HS-5 (cell line): ENCODE measurements around the gene DNAJB7.
A peak's percentile ranks its signal among the peaks of the same experiment; 100 is the strongest.
"Not testable (repeated sequence)": the region's sequence is repeated elsewhere in the genome, so short reads cannot be mapped to it uniquely, and the experiment has no call there.

ENCODE experiments used
- DNase-seq: peaks from one replicate; pipeline ENCODE4 v3.0.0-alpha.2; 2012; ENCODE audit warnings: low read depth

The DNAJB7 gene

DNA sequence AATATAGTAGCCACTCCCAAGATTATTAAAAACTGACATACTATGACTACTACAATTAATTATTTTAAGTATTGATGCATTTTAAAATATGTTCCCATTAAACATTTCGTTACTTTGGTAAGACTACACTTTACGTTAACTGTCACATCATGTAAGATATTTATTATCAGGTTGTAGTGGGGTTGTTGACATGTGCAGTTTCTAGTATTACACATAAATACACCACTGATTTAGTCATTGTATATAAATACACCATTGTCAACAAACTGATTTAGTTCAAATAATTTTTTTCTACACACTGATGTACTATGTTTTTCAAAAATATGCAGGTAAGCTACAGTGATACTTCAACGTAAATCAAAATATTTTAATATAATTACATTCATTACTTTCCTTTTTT lies 17.0 kb downstream of the DNAJB7 start:
- DNase-seq = no peak

DNA sequence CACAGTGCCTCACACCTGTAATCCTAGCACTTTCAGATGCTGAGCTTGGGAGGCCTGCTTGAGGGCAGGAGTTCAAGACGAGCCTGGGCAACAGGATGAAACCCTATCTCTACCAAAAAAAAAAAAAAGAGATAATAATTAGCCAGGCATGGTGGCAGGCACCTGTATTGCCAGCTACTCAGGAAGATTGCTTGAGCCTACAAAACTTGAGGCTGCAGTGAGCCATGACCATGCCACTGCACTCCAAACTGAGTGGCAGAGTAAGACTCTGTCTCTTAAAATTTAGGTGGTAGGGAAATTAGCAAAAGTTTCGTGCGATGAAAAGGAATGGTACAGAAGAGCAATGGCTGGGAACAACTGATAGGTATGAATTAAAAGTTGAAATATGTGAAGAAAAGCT lies 23.4 kb downstream of the DNAJB7 start:
- no peak for DNase-seq

DNA sequence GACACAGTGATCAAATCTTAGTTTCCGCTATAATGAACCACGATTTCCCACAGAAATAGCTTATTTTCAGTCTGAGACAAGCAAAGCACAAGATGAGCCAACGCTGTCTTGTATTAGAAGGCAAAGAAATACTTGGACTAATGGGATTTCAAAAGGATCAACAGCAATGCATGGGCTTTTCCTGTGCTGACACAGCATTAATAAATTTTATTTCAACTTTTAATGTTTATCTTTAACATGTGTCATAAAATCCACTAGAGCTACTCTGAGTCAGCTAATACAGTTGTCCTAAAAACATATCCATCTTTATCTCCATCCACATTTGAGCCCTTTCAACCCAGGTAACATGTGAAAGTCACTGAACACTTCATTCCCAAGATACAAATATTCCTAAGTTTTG lies 27.3 kb downstream of the DNAJB7 start:
- no peak for DNase-seq

DNA sequence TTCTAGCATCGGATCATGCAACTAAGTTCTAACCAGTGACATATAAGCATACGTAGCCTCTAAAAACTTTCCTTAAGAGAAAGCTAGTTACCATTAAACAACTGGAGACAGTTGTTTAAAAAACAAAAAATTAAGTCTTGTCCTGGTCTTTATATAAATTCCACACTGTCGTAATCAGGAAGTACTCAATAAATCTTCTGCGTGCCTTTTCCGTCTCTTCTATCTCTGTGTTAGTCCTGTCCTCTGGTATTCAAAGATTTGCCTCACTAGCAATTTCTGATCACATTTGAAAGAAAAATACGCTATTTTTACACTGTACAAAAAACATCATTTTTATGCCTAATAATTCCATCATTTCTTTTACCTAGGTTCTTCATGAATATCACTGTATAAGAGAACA lies 32.8 kb downstream of the DNAJB7 start:
- no peak for DNase-seq

DNA sequence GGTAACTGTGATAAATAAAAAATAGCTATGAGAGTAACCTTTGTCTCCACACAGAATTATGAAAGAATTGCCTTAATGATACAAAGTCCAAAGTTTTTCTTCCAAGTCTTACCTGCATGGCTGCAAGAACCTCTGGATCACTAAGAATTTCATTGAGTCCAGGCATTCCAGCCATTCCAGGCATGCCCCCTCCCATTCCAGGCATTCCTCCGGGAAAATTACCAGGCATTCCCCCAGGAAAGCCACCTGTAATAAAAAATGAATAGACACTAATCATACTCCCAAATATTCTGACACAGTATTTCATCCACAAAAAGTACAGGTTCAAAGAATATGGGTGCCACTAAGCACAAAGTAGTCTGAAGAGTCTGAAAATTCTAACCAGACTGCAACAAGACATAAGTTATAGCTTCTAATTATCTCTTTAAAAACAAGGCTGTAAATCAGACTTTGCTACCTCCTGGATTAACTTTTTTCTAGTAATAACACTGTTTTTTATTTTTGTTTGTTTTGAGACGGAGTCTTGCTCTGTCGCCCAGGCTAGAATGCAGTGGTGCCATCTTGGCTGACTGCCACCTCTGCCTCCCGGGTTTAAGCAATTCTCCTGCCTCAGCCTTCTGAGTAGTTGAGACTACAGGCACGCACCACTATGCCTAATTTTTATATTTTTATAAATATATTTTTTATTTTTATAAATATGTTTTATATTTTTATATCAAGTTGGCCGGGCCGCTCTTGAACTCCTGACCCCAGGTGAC lies 34.8 kb downstream of the DNAJB7 start:
- DNase-seq = no peak

DNA sequence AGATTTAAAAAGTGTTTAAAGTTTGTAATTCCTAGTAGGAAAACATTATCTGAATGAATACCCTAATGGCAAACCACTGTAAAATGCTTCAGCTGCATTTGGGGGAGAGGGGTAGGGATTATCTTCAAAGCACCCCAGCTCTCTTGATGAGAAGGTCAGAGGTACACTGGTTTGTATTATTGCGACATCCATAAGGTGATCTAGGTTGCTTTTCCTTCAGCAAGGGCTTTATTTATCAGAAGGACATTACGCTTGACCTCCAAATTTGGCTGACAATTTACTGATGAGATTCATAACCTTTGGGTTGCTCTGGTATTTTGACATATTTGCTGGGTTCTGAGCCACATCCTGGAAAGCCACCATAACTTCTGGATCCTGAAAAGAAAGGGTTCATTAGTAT lies 35.6 kb downstream of the DNAJB7 start:
- not testable (repeated sequence) for DNase-seq

DNA sequence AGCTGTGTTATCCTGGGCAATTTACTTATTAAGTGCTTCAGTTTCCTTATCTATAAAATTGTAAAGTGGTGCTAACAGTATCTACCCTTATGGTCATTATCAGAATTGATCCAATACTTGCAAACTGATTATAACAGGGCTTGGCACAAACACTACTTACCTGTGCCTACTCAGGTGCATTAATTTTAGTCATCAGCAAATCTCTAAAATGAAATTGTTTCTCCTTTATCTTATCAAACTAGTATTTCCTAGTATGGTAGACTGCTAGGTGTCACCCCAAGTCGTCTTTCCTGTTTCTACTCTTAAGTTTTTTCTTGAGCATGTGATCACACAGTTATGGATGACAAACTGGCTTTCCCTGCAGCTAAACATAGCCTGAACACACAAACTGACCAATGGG lies 38.5 kb downstream of the DNAJB7 start:
- no peak for DNase-seq

DNA sequence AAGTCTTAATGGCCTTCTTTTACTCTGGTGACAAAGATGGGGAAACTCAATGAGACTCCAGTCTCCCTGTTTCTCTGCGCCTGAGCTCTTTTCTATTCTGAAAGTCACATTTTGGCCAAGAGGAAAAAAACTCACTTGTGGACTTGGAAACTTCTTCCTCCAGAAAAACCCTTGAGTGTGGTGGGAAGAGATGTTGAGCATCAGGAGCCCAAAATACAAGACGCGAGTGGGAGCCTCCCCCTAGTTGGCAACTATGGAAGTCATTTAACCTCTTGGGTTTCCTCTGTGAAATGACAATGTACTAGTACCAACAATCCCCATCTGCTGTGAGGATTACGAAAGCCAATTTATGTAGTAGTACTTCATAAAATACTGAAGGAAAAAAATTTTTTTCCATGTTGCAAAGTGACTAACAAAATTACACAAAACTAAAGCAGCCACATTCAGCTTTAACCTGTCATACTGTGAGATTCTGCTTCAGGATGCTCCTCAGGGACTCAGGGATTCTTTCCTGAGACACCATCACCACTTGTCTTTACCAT lies 42.2 kb downstream of the DNAJB7 start:
- peak; percentile 30 for DNase-seq

DNA sequence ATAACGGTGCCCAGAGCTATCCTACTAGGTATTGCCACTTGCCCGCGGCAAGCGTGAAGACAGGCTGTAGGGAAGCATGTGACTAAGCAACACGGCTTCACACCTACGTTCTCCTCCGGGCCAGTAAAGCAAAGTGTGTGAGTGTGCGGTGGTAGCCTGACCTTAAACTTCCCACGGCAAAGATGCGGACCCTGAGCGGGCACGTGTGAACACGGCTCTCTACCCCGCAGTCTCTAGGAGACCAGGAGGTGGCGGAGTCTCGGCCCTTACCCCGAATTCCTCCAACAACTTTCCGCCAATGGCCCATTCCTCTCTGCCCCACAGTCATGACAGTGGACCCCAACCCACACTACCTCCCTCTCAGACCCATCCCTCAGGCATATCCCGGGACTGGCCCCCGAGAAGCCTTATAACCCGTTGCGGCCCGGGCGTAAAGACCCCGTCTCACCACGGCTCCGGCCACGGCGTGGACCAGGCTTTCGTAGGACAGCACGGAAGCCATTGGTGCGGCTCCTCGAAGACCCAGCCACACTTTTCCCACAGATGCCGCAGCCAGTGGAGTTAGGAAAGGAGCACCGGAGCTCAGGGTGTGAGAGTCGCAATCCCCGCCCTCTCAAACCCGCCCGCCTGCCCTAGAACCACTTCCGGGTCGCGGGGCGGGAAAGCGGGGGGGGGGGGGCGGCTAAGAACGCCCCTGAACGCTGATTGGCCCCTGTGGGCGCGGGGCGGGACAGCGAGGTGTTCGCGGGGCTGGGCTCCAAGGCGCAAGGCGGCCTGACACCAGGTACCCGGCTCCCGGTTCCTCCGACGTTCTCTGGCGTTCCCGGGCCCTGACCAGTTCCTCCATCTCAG lies 42.9 kb downstream of the DNAJB7 start, which contains the start of gene SLC25A17:
Gene SLC25A17 (minus strand): TSS at position 600 of the 852 bp plus-strand sequence. CDS start 98 bp downstream, at position 502.
- peak; percentile 39 for DNase-seq

DNA sequence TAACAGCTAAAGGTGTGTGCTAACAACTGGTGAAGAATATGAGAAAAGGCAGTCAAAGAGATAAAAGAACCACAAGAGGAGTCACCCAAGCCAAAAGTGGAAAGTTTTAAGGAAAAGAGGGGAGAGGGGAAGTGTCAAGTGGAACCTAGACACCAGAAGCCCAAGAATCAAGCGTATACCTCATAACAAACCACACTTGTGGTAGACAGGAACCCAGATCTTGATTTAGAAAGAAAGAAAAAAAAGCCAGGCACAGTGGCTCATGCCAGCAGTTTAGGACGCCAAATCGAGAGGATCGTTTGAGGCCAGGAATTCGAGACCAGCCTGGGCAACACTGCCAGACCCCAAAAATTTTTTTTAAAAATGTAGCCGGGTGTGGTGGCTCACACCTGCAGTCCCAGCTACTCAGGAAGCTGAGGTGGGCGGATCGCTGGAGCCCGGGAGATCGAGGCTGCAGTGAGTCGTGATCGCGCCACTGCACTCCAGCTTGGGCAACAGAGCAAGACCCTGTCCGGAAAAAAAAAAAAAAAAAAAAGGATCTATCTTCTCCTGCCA lies 43.6 kb downstream of the DNAJB7 start:
- no peak for DNase-seq

DNA sequence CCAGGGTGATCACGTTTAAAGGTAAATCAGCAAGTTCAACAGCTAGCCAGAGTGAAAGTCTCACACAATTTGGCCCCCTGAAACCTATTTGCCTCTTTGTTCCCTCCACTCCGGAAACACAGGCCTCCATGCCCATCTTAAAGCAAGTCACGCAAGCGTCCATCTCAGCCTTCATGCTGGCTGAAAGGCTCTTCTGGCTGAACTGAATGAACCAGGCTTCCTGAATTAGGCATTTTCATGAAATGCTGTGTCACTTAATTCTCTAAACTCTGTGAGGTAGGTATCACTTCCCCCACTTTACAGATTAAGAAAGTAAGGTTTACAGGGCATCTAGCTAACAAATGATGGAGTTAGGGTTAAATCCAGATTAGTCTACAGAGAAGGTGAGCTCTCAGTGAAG lies 44.2 kb downstream of the DNAJB7 start:
- DNase-seq = no peak

DNA sequence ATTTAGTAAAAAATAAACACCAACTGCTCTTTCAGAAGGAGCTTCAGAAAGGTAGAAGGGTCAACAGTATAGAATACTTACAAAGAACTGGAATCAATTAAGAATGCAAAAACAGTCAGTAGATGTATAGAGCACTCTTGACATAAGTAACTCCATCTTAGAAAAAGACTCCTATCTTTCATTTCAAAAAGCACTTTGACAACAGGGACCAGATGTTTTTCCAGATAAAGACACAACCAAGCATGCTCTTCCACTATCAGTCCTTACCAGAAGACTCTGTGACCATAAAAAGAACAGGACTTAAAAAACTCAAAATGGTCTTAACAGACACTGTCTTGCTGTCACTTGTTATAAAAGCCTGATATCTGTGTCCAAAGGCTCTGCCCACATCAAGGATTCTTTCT lies 48.0 kb downstream of the DNAJB7 start:
- no peak for DNase-seq
